Measurements from ENCODE around the gene CARNS1. TPM values are rescaled to one million over a fixed set of nuclear protein-coding genes. Genes with fewer than 3 reads are reported as not detected.

The CARNS1 gene
- total and polyA plus RNA-seq, 2 of the 8 experiments (the other 6 are each of a cell fraction or from before 2014, with no cell fraction given), result 0.82 to 1.1 TPM

DNA sequence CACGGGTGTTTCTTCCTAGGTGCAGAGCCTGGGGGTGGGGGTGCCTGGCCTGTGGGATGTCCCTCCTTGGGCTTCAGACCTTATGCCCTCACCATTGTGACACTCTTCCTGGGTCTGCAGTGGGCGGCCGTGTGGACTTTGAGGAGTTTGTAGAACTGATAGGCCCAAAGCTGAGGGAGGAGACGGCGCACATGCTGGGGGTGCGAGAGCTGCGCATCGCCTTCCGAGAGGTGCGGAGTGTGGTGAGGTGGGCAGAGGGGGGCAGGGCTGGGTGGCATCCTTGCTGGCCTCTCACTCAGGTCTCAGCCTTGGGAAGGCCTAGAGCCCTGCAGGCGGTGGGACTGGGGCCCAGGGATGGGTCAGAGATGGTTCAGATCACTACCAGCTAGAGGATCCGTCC, 42.0 kb downstream of the CARNS1 start:
- Histone ChIP-seq H2BK12ac (ENCODE audit: low read depth, low read length) (no peak overlapping the region), H3K79me2 (ENCODE audit: control insufficient read depth in 1 of 2, insufficient read depth in 2 of 2, low read length in 2 of 2) (no peaks in the 10 kb centered on the region), H2BK20ac (ENCODE audit: low read length) (no peak overlapping the region), H3K9ac (replicated peaks in 1 of 4; ENCODE audit: extremely low read depth in 1 of 4, low read depth in 3 of 4, low read length in 3 of 4) (no peak overlapping the region), H3K79me1 (ENCODE audit: low read depth, low read length) (no peaks in the 10 kb centered on the region), H4K8ac (ENCODE audit: extremely low read depth, insufficient read depth, low read length) (no peak overlapping the region), H3K23me2 (ENCODE audit: low read depth, low read length) (no peaks in the 10 kb centered on the region), H3K27me3 (replicated peaks in 1 of 4; ENCODE audit: control insufficient read depth in 3 of 4, extremely low read depth in 1 of 4, insufficient read depth in 3 of 4, low read length in 3 of 4) (no peaks in the 10 kb centered on the region), H3K23ac (ENCODE audit: insufficient read length) (no peak overlapping the region), H3K4me2 (ENCODE audit: insufficient read depth in 1 of 2, low read depth in 2 of 2, low read length in 2 of 2) (no peak overlapping the region), H4K91ac (replicated peaks; ENCODE audit: insufficient read length, low read length) (no peak overlapping the region), H3K27ac (ENCODE audit: low read depth, low read length) (no peak overlapping the region), H3K14ac (ENCODE audit: insufficient read length) (no peak overlapping the region), H2BK15ac (ENCODE audit: low read length) (no peak overlapping the region), H3K4me1 (replicated peaks in 1 of 4; ENCODE audit: control insufficient read depth in 3 of 4, insufficient read depth in 4 of 4, low read length in 3 of 4) (no peaks in the 10 kb centered on the region), H2BK5ac (ENCODE audit: low read depth, low read length) (no peak overlapping the region), H3K9me3 (ENCODE audit: insufficient read depth in 2 of 2, low read depth in 1 of 2, low read length in 1 of 2) (no peaks in the 10 kb centered on the region), H2BK120ac (replicated peaks; ENCODE audit: low read depth, low read length) (no peak overlapping the region), H2AK5ac (ENCODE audit: low read depth, low read length) (no peak overlapping the region), H3K4ac (replicated peaks; ENCODE audit: insufficient read length, low read depth, low read length) (no peak overlapping the region), H4K20me1 (replicated peaks in 1 of 2; ENCODE audit: control insufficient read depth in 1 of 2, insufficient read depth in 2 of 2, low read length in 2 of 2) (no peaks in the 10 kb centered on the region), H3K4me3 (ENCODE audit: extremely low read depth in 1 of 4, insufficient read depth in 2 of 4, low read depth in 3 of 4, low read length in 4 of 4) (no peak overlapping the region), H2AFZ (ENCODE audit: low read length) (no peak overlapping the region), H3K56ac (replicated peaks; ENCODE audit: insufficient read length, low read depth, low read length) (no peak overlapping the region), H4K5ac (ENCODE audit: insufficient read length, low read depth, low read length) (no peak overlapping the region), H3K18ac (ENCODE audit: extremely low read depth, low read length) (no peak overlapping the region), H3K36me3 (ENCODE audit: control insufficient read depth in 2 of 4, insufficient read depth in 4 of 4, low read length in 3 of 4) (no peaks in the 10 kb centered on the region)
- ChIA-PET CTCF (ENCODE audit: partially characterized antibody) (interaction anchor here (0.7 to 2.7 kb wide), 2 partner anchors 20 to 75 kb away, joined by 3 to 10 read pairs; partner anchors contain the start of gene PTPRCAP), POLR2A (ENCODE audit: partially characterized antibody) (interaction anchor here (1.0 to 4.3 kb wide), 4 partner anchors 10 to 56 kb away, joined by 3 to 27 read pairs (median 4); partner anchors contain the start of genes PPP1CA and PTPRCAP)
- FAIRE-seq, result no peak
- WGBS, 2 experiments (ENCODE audit: extremely low coverage in 1 of 2, insufficient coverage in 1 of 2, insufficient read length in 1 of 2, insufficient replicate concordance in 2 of 2, low coverage in 1 of 2, low lambda C conversion rate in 2 of 2, missing lambda C conversion rate in 1 of 2), result 92% methylated on average over 12 of the region's 12 CpGs; no CpG with 5 or more reads in 1 of the 2 experiments
- DNase-seq (ENCODE audit: low read depth in 1 of 2, low spot score in 2 of 2), result no peak
- TF ChIP-seq EP300 (IDR thresholded peaks at IDR 0.05; ENCODE audit: borderline replicate concordance in 1 of 2, low read depth in 2 of 2, low read length in 2 of 2), result no peak
- no peak for TF ChIP-seq CTBP2 (IDR thresholded peaks at IDR 0.05; ENCODE audit: borderline replicate concordance, insufficient read depth, insufficient read length, low read length)
- TF ChIP-seq JUN (IDR thresholded peaks at IDR 0.05; ENCODE audit: low read depth, low read length), result no peak
- TF ChIP-seq EGR1 (IDR thresholded peaks at IDR 0.05; ENCODE audit: borderline replicate concordance, low read depth, low read length), result no peak
- no peak for TF ChIP-seq POLR2A (IDR thresholded peaks at IDR 0.05; ENCODE audit: control extremely low read depth in 1 of 2, low read depth in 2 of 2, low read length in 2 of 2)
- TF ChIP-seq, protein P1, sequence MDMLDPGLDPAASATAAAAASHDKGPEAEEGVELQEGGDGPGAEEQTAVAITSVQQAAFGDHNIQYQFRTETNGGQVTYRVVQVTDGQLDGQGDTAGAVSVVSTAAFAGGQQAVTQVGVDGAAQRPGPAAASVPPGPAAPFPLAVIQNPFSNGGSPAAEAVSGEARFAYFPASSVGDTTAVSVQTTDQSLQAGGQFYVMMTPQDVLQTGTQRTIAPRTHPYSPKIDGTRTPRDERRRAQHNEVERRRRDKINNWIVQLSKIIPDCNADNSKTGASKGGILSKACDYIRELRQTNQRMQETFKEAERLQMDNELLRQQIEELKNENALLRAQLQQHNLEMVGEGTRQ (IDR thresholded peaks at IDR 0.05; ENCODE audit: low read length), result no peak
- TF ChIP-seq KDM4A (IDR thresholded peaks at IDR 0.05; ENCODE audit: low read depth, low read length, severe bottlenecking), result no peak
- no peak for TF ChIP-seq NANOG (IDR thresholded peaks at IDR 0.05; ENCODE audit: insufficient read depth, low read depth, low read length, poor library complexity, severe bottlenecking)
- no peak for TF ChIP-seq NRF1 (IDR thresholded peaks at IDR 0.05; ENCODE audit: low read depth, low read length)
- no peak for TF ChIP-seq RBBP5 (IDR thresholded peaks at IDR 0.05; ENCODE audit: borderline replicate concordance, low read depth, low read length)
- no peak for TF ChIP-seq SRF (IDR thresholded peaks at IDR 0.05; ENCODE audit: low read depth, low read length)
